ENCODE measurements around the gene KLK14.

Gene KLK14

GRCh38 chr19:51066393-51067186 lies 16.1 kb downstream of the KLK14 start:
- no peaks in the 10 kb centered on the region for H3K9me3 ChIP-seq (ENCODE audit: control insufficient read depth, insufficient read depth, low read depth, low read length)
- no peaks in the 10 kb centered on the region for H3K36me3 ChIP-seq (ENCODE audit: control insufficient read depth in 2 of 2, insufficient read depth in 1 of 2, low read length in 2 of 2)
- CTCF ChIA-PET: interaction anchor here (1.1 to 1.3 kb wide), 2 partner anchors 14 to 29 kb away, joined by 6 read pairs; no protein-coding TSS in a partner anchor
- POLR2A ChIA-PET: no interaction called here
- no peak for TF ChIP-seq ZNF274 (IDR thresholded peaks at IDR 0.05; ENCODE audit: low read length)
- no peak for TF ChIP-seq ZNF274 (tag by site-specific recombination; IDR thresholded peaks at IDR 0.05; ENCODE audit: borderline replicate concordance)
- peak; percentile 22; the same call in 1 of the 2 replicates for TF ChIP-seq ZFHX2 (tag by site-specific recombination; conservative IDR thresholded peaks at IDR 0.05)
- TF ChIP-seq ZNF830 (tag by site-specific recombination; IDR thresholded peaks at IDR 0.05; ENCODE audit: low read depth): no peak
- TF ChIP-seq ZNF677 (tag by site-specific recombination; IDR thresholded peaks at IDR 0.05): no peak
- no peak for TF ChIP-seq ZFP69B (tag by site-specific recombination; IDR thresholded peaks at IDR 0.05)
- TF ChIP-seq KLF17 (tag by site-specific recombination; IDR thresholded peaks at IDR 0.05): no peak
- TF ChIP-seq ZNF639 (tag by site-specific recombination; IDR thresholded peaks at IDR 0.05): no peak
- TF ChIP-seq ZBTB7A (tag by site-specific recombination; IDR thresholded peaks at IDR 0.05; ENCODE audit: low read depth): no peak
- TF ChIP-seq ZNF324 (tag by site-specific recombination; IDR thresholded peaks at IDR 0.05): no peak
- no peak for TF ChIP-seq TRIM28 (IDR thresholded peaks at IDR 0.05; ENCODE audit: borderline replicate concordance, low read length)
- TF ChIP-seq ZBTB17 (tag by site-specific recombination; IDR thresholded peaks at IDR 0.05): no peak
- TF ChIP-seq ZNF580 (tag by site-specific recombination; IDR thresholded peaks at IDR 0.05): no peak
- TF ChIP-seq ZNF19 (tag by site-specific recombination; IDR thresholded peaks at IDR 0.05; ENCODE audit: low read depth): no peak
- peak; percentile 43 for TF ChIP-seq EGR2 (tag by site-specific recombination; IDR thresholded peaks at IDR 0.05; ENCODE audit: low read depth)
- no peak for TF ChIP-seq ZBTB21 (tag by site-specific recombination; IDR thresholded peaks at IDR 0.05)
- peak; percentile 81 for TF ChIP-seq KLF1 (tag by site-specific recombination; IDR thresholded peaks at IDR 0.05)
- TF ChIP-seq ZNF629 (tag by site-specific recombination; IDR thresholded peaks at IDR 0.05): no peak
- H3K4me3 ChIP-seq (ENCODE audit: low read depth, low read length): no peak overlapping the region
- H3K27ac ChIP-seq (ENCODE audit: extremely low read depth, low read depth, low read length): no peak overlapping the region
- H3K4me1 ChIP-seq (ENCODE audit: control insufficient read depth, insufficient read depth, low read length): no peaks in the 10 kb centered on the region

- peak overlapping the region; percentile 27; the same call in 1 of the 2 replicates for H3K4me3 ChIP-seq (ENCODE audit: low read depth, low read length)
- TF ChIP-seq KLF1 (tag by site-specific recombination; IDR thresholded peaks at IDR 0.05): no peak
- peak; percentile 11; the same call in 1 of the 2 replicates for TF ChIP-seq EGR2 (tag by site-specific recombination; IDR thresholded peaks at IDR 0.05; ENCODE audit: low read depth)
- CTCF ChIA-PET: interaction anchor here (0.9 to 1.3 kb wide), 3 partner anchors 15 to 44 kb away, joined by 6 to 8 read pairs (median 6); no protein-coding TSS in a partner anchor
- H3K4me1 ChIP-seq (ENCODE audit: control insufficient read depth, insufficient read depth, low read length): no peaks in the 10 kb centered on the region
- H3K27ac ChIP-seq (ENCODE audit: extremely low read depth, low read depth, low read length): no peak overlapping the region
- no peaks in the 10 kb centered on the region for H3K36me3 ChIP-seq (ENCODE audit: control insufficient read depth in 2 of 2, insufficient read depth in 1 of 2, low read length in 2 of 2)
- POLR2A ChIA-PET: interaction anchor here (1.0 kb wide), 1 partner anchor 267 kb away, joined by 3 read pairs; no protein-coding TSS in a partner anchor
- no peaks in the 10 kb centered on the region for H3K9me3 ChIP-seq (ENCODE audit: control insufficient read depth, insufficient read depth, low read depth, low read length)
These were observed 17.3 kb downstream of the KLK14 start for GRCh38 chr19:51065221-51065960.

Data from HEK293 (cell line).